Activated CD8-positive, alpha-beta memory T cell treated with anti-CD3 and anti-CD28 coated beads for 48 hours (primary cell): Measurements from ENCODE around the gene MCMBP.

Experiments used
- DNase-seq, 3 experiments: peaks; one replicate each; pipeline ENCODE4 v3.0.0-alpha.2; 2020; ENCODE audit warnings: low read depth in 2 of 3, low spot score in 2 of 3

The MCMBP gene

DNA sequence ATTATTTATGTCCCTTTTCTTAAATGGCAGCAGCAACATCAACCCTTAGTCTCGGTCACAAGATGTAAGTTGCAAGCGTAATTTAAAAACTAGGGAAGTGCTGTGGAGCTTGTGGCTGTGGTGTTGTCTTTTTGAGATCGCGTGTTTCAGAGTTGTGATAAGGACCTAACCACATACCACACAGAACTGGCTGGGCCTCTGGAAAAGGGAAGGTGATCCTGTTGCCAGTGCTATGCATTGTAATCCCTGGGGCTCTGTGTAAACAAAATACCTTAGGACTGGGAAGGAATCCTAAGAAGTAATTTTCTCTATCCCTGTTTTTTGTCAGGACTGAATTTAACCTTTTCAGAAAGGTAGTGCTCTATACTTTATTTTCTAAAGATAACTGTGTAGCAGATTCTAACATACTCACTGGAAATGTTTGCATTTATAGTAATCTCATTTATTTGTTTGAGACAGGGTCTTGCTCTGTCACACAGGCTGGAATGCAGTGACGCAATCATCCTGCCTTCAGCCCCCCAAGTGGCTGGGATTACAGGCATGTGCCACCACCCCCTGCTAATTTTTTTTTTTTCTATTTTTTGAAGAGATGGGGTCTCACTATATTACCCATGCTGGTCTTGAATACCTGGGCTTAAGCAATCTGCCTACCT lies 86.4 kb downstream of the MCMBP start:
- no peak for DNase-seq

DNA sequence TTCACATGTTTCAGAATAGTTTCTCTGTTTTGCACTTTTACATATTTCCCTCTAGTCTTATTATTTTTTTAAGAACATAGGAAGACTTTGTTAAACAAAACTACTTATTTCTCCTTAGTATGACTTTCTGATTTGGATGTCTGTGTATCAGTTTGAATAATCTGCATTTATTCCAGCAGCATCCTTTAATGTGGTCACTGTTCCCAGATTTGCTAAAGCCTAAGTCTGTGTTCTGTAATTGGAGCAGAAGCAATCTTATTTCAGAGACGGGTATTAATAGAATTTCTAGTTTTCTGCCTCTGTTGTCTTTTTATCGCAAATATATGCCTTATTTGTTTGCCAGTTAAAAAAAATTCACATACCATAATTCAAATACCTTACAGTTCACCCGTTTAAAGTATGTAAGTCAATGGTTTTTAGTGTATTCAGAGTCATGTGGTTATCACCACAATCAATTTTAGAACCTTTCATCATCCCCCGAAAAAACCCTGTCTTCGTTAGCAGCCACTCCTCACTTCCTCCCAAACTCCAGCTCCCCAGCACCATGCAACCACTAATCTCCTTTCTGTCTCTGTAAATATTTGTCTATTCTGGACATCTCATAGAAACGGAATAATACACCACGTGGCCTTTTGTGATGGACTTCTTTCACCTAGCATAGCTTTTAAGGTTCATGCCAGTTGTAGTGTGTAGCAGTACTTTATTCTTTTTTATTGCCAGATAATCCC lies 88.1 kb downstream of the MCMBP start:
- no peak for DNase-seq

DNA sequence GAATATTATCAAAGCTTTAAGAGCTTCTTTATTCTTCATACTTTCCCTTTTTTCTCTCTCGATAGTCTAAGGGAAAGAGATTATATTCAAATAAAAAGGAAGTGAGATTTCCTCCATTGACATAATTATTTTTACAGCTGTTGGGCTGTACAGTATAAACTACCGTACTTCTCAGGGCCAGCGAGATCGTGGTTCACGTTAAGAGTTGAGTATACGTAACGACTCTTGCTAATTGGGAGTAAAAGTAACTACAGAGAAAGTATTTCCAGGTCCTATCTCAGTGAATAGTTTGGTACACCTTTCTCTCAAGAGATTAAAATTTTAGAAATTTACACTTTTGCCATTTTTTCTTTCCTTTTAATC lies 89.0 kb downstream of the MCMBP start:
- DNase-seq: no peak

DNA sequence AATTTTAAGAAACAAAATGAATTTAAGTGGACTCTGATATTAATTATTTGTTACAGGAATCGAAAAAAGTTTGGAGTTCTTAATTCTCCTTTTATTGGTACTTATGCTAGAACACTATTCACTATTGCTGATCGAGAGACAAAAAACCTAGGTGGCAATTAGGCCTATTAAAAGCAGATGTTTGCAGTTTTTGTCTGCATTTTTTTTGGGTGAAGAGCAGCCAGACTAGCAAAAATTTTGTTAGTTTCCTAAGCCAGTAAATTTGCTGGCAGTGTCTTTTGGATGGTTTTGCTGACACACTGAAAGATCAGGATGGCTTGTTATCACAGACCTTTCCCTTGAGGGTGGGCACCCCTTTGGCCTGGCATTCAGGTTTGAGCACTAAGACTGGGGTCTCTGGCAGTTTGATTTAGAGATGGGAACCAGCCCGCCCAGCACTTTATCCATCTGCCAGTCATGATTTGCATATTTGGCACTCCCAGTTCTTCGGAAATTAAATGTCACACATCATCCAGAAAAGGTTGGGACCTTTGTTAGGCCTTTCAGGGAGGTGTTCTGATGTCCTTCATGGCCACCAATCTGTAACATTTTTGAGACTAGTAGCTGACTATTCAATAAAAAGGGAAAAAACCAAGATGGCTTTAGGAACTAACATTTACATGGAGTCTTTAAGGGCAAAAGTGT lies 89.5 kb downstream of the MCMBP start:
- no peak for DNase-seq

DNA sequence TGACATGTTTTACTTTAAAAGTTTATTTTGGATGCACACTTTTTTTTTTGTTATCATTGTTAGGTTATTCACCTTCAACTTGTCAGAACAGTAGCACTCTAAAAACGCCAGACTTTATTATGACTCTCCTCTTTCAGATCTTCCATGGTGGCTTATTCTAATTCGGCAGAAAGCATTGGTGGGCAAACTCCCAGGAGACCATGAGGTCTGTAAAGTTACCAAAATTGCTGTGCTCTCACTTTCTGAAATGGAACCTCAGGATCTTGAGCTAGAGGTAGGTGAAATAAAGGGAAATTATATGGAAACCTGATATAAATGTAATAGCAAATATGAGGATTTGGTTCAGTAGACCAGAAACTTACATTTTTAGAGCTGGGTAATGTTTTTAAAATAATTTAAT lies 91.1 kb downstream of the MCMBP start:
- no peak for DNase-seq

DNA sequence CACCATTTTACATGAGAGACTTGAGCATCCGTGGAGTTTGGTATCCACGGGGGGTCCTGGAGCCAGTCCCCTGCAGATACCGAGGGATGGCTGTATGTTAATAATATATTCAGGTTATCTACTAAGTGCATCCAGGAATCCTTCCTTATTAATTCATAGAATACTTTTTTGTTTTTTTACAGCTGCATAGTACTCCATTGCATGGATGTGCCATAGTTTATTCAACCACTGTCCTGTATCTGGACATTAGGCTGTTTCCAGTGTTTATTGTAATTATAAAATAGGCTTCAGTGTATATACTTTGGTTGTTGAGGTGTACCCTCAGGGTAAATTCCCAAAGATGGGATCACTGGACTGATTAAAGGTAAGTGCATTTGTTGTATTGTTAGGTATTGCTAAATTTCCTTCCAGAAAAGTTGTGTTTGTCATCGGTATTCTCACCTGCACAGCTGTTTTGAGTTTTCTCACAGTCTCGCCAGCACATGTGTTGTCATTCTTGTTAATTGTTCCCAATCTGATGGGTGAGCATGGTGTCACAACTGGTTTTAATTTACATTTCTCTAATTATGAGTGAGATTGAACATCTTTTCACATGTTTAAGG lies 91.7 kb downstream of the MCMBP start:
- DNase-seq: no peak
